ENCODE data around the gene CBS.

DNA sequence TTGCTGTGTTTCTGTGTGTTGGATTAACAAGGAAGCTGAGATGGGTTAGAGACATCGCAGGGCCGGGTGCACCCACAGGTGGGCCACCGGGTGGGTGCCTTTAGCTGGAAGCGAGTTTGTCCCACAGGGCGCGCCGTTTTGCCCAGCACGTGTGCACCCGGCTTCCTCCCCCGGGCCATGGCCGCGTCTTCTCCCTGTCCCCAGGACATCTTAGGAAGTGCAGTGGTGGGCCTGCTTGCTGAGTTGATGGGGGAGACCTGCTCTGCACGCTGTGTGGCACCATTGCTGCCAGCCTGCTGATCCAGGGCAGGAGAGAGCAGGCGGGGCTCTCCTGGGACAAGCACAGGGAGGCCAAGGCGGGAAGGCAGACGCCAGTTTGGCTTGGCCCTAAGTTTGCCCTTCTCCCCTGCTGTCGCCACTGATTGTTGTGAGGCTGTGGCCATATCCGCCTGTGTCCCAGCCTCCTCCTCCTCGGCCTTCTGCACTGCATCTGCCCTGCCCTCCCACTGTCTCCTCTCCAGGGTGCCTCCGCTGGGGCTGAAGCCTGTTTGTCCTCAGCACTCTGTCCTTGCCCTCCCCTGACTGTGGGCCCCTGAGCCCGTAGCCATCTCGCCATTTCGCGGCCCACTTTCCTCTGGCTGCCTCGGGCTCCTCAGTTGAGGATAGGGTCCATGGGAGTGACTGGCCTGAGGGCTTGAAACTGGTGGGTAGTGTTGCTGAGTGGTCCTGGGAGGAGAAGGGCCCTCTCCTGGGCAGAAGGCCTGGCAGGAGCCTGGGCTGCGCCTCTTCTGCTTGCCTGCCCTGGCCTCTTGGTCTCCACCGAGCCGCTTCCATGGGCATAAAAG lies 53.7 kb downstream of the CBS start:
- TF ChIP-seq EP300 (IDR thresholded peaks at IDR 0.05) (no peak), CTCF (IDR thresholded peaks at IDR 0.05) (no peak)

All from stomach (tissue), 4 donors.